Activated T-helper 1 cell treated with anti-CD3 and anti-CD28 coated beads, Interleukin-12 subunit alpha, Interleukin-12 subunit beta, Interleukin-2, Interleukin-4 antibody, amounts not matched to agents 30 ng/mL and 10 ng/mL and 1 ng/mL, durations not matched to agents 14 hours and 24 hours and 36 hours (primary cell): ENCODE results near the gene CMKLR1. TPM values are rescaled to one million over a fixed set of nuclear protein-coding genes. Genes with fewer than 3 reads are reported as not detected.

ENCODE experiments used
- DNase-seq: peaks from one replicate; pipeline ENCODE4 v3.0.0; 2021; ENCODE audit warnings: low spot score
- H3K27ac Mint-ChIP-seq: one replicate; pipeline ENCODE4 v1.8.0; 2021; ENCODE audit warnings: mild to moderate bottlenecking, mixed read lengths
- H3K27me3 Mint-ChIP-seq: one replicate; pipeline ENCODE4 v1.8.0; 2022; ENCODE audit warnings: mild to moderate bottlenecking, moderate library complexity, mixed read lengths; ENCODE audit not compliant: insufficient read depth
- H3K36me3 Mint-ChIP-seq: one replicate; pipeline ENCODE4 v1.8.0; 2021; ENCODE audit warnings: low read depth, mixed read lengths
- H3K4me1 Mint-ChIP-seq: one replicate; pipeline ENCODE4 v1.8.0; 2021; ENCODE audit warnings: low read depth, mixed read lengths
- H3K4me3 Mint-ChIP-seq: one replicate; pipeline ENCODE4 v1.8.0; 2021; ENCODE audit warnings: mild to moderate bottlenecking, moderate library complexity, mixed read lengths
- H3K9me3 Mint-ChIP-seq: one replicate; pipeline ENCODE4 v1.8.0; 2021; ENCODE audit warnings: mixed read lengths
- intact Hi-C: fragments of 100-400 bp; cut with micrococcal nuclease; formaldehyde crosslinking; loops from one replicate; pipeline ENCODE4 v1.15.1; 2024
- total RNA-seq: library from RNA; stranded (reverse); gene quantifications from 2 replicates; pipeline ENCODE4 v1.2.3, GENCODE V29; 2022

Gene CMKLR1
- total RNA-seq, 1 donor from 2014 or later = not detected

GRCh38 chr12:108341356-108341755, 2.2 kb upstream of the CMKLR1 start:
- Mint-ChIP-seq H3K9me3 (no peaks in the 10 kb centered on the region), H3K4me3 (no peak overlapping the region), H3K4me1 (no peaks in the 10 kb centered on the region), H3K27me3 (peaks cover 23% of the 10 kb centered on the region), H3K27ac (no peak overlapping the region), H3K36me3 (no peaks in the 10 kb centered on the region)
- intact Hi-C loops = no loop called here
- no peak for DNase-seq

DNA sequence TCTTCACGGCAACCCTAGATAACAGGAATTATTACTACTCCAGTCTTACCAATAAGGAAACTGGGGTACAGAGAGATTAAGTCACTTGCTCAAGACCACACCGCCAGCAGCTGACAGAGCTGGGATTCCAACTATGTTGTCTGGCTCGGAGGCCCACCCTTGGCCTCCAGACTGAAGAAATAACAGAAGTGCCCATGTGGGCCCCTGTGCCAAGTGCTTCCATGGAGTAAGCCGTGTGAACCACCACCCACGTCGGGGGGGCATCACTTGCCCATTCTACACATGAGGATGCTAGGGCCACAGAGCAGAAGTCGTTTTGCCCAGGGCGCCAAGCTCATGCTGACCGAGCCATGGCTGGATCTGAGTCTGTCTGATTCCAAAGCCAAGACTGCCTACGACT, 926 bp upstream of the CMKLR1 start:
- Mint-ChIP-seq H3K27ac (no peak overlapping the region), H3K4me3 (no peak overlapping the region), H3K36me3 (no peaks in the 10 kb centered on the region), H3K9me3 (no peaks in the 10 kb centered on the region), H3K27me3 (peaks cover 23% of the 10 kb centered on the region), H3K4me1 (no peaks in the 10 kb centered on the region)
- DNase-seq = no peak
- intact Hi-C loops = no loop called here

GRCh38 chr12:108337235-108338223, 1.6 kb downstream of the CMKLR1 start:
- intact Hi-C loops = no loop called here
- H3K9me3 Mint-ChIP-seq = no peaks in the 10 kb centered on the region
- peaks cover 10% of the 10 kb centered on the region for H3K4me1 Mint-ChIP-seq
- H3K27ac Mint-ChIP-seq = no peak overlapping the region
- H3K27me3 Mint-ChIP-seq = peaks cover 21% of the 10 kb centered on the region
- no peaks in the 10 kb centered on the region for H3K36me3 Mint-ChIP-seq
- DNase-seq = no peak
- H3K4me3 Mint-ChIP-seq = no peak overlapping the region

GRCh38 chr12:108335349-108336119, 3.6 kb downstream of the CMKLR1 start:
- Mint-ChIP-seq H3K4me3 (no peak overlapping the region), H3K9me3 (no peaks in the 10 kb centered on the region), H3K27me3 (peaks cover 17% of the 10 kb centered on the region), H3K36me3 (no peaks in the 10 kb centered on the region), H3K27ac (no peak overlapping the region), H3K4me1 (peaks cover 10% of the 10 kb centered on the region)
- DNase-seq = no peak
- intact Hi-C loops = no loop called here

GRCh38 chr12:108333898-108334699, 5.0 kb downstream of the CMKLR1 start:
- intact Hi-C loops = no loop called here
- no peak for DNase-seq
- Mint-ChIP-seq H3K9me3 (no peaks in the 10 kb centered on the region), H3K36me3 (no peaks in the 10 kb centered on the region), H3K27ac (no peak overlapping the region), H3K4me1 (peaks cover 10% of the 10 kb centered on the region), H3K27me3 (peaks cover 14% of the 10 kb centered on the region), H3K4me3 (no peak overlapping the region)

- peaks cover 2% of the 10 kb centered on the region for H3K27me3 Mint-ChIP-seq
- intact Hi-C loops = no loop called here
- no peak overlapping the region for H3K4me3 Mint-ChIP-seq
- H3K27ac Mint-ChIP-seq = no peak overlapping the region
- DNase-seq = no peak
- peaks cover 10% of the 10 kb centered on the region for H3K4me1 Mint-ChIP-seq
- H3K9me3 Mint-ChIP-seq = no peaks in the 10 kb centered on the region
- H3K36me3 Mint-ChIP-seq = no peaks in the 10 kb centered on the region
Observed at GRCh38 chr12:108332791-108333382, 6.2 kb downstream of the CMKLR1 start.

- H3K9me3 Mint-ChIP-seq = no peaks in the 10 kb centered on the region
- DNase-seq = no peak
- H3K27me3 Mint-ChIP-seq = peaks cover 2% of the 10 kb centered on the region
- H3K4me1 Mint-ChIP-seq = no peaks in the 10 kb centered on the region
- intact Hi-C loops = no loop called here
- no peaks in the 10 kb centered on the region for H3K36me3 Mint-ChIP-seq
- H3K27ac Mint-ChIP-seq = no peak overlapping the region
- H3K4me3 Mint-ChIP-seq = no peak overlapping the region
Observed at GRCh38 chr12:108328420-108328819, 10.7 kb downstream of the CMKLR1 start.

DNA sequence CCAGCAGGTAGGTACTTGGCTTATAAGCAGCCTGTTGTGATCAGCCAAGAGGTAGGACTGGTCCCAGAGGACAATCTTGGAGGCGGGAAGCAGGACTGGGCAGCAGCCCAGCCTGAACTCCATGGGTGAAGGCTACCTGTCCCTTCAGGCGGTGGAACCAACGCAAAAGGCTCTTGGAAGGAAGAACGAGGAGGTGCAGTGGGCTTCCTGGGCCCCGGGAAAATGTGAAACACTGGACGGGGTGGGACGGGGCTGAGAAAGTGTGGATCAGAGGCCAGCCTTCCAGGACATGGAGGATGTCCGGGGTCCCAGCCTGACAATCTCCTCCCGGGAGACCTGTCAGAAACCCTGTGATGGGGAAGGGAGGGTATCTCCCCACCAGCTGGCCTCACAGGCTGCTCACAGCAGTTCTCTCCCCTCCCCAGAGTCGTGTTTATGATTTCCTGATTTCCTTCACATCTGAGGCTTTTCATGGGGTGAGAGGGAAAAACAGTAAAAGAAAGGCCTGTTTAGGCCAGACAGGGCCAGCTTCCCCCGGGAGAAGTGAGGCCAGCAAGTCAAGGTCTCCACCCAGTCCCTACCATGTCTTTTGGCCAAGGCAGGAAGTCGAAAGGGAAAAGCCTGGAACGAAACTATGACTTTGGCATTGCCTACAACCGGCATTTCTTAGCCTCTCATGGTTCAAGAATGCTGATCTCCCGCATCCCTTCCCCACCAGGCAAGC, 11.3 kb downstream of the CMKLR1 start:
- intact Hi-C loops = no loop called here
- no peak overlapping the region for H3K4me3 Mint-ChIP-seq
- H3K4me1 Mint-ChIP-seq = no peaks in the 10 kb centered on the region
- H3K27me3 Mint-ChIP-seq = peaks cover 2% of the 10 kb centered on the region
- no peaks in the 10 kb centered on the region for H3K36me3 Mint-ChIP-seq
- H3K27ac Mint-ChIP-seq = no peak overlapping the region
- H3K9me3 Mint-ChIP-seq = no peaks in the 10 kb centered on the region
- no peak for DNase-seq

DNA sequence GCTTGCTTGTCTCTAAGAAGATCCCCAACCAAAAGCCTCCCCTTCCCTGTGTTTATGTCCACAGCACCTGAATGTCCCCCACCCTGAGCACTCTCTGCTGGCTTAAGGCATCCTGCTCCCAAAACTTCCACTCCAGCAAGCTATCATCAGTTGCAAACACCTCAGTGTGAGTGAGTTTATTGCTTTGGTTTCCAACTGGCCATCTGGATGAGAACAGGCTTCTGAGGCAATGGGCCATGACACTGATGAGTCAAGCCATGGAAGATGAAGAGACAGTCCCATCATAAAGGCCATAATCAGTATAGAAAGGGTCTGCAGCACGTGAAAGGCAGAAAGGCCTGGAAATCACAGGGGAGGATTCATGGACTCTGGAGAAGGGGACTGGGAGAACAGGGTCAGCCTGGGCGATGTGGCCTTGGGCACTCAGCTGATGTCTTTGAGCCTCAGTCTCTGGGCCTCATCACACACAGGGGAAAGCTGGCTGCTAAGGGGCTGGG, 12.8 kb downstream of the CMKLR1 start:
- no peak overlapping the region for H3K27ac Mint-ChIP-seq
- no peak overlapping the region for H3K4me3 Mint-ChIP-seq
- DNase-seq = no peak
- H3K27me3 Mint-ChIP-seq = peaks cover 7% of the 10 kb centered on the region
- intact Hi-C loops = no loop called here
- H3K4me1 Mint-ChIP-seq = no peaks in the 10 kb centered on the region
- H3K36me3 Mint-ChIP-seq = no peaks in the 10 kb centered on the region
- H3K9me3 Mint-ChIP-seq = no peaks in the 10 kb centered on the region

DNA sequence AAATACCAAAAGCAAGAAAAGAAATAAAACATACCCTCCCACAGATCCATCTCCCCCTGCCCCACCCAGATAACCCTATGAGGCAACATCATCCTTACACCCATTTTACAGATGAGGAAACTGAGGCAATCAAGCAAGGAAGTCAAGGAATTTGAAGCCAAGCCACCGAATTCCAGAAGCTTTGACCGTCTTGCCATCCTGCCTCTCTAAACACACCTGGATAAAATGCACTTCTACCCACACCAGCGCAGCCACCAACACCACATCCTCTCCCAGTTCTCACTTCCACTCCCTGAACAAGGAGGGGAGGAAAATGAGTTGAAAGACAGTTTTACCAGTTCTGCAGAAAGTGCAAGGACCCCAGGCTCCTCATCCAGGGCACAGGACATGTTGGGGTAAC, 13.6 kb downstream of the CMKLR1 start:
- Mint-ChIP-seq H3K27me3 (peaks cover 7% of the 10 kb centered on the region), H3K4me3 (no peak overlapping the region), H3K36me3 (no peaks in the 10 kb centered on the region), H3K4me1 (no peaks in the 10 kb centered on the region), H3K27ac (no peak overlapping the region), H3K9me3 (no peaks in the 10 kb centered on the region)
- intact Hi-C loops = no loop called here
- DNase-seq = no peak

- no peaks in the 10 kb centered on the region for H3K9me3 Mint-ChIP-seq
- H3K27ac Mint-ChIP-seq = no peak overlapping the region
- intact Hi-C loops = no loop called here
- no peaks in the 10 kb centered on the region for H3K4me1 Mint-ChIP-seq
- no peaks in the 10 kb centered on the region for H3K36me3 Mint-ChIP-seq
- no peak overlapping the region for H3K4me3 Mint-ChIP-seq
- peaks cover 7% of the 10 kb centered on the region for H3K27me3 Mint-ChIP-seq
- DNase-seq = no peak
Observed at GRCh38 chr12:108325018-108325358, 14.1 kb downstream of the CMKLR1 start.
